SU-DHL-6 (cell line): ENCODE results near the gene VSTM2L.

Experiments
- CTCF ChIP-seq: fragments of 200-600 bp; sonication (generic); IDR thresholded peaks from one replicate; pipeline ENCODE4 v1.5.1; 2017; ENCODE audit warnings: antibody characterized with exemption, mild to moderate bottlenecking, low read length, moderate library complexity; ENCODE audit not compliant: insufficient read depth, poor library complexity, severe bottlenecking
- EZH2phosphoT487 ChIP-seq: fragments of 200-600 bp; sonication (generic), shearing (Covaris generic); conservative IDR thresholded peaks from 2 replicates; pipeline ENCODE4 v1.6.1; 2018; ENCODE audit warnings: mild to moderate bottlenecking, antibody characterized with exemption, low read length, moderate library complexity, mixed read lengths

- no peak for TF ChIP-seq CTCF
- no peak for TF ChIP-seq EZH2phosphoT487
These were observed 3.0 kb downstream of the VSTM2L start for GRCh38 chr20:37905671-37906613.
